ENCODE data around the gene KANK3. TPM values are rescaled to one million over a fixed set of nuclear protein-coding genes. Genes with fewer than 3 reads are reported as not detected.
"Not testable (repeated sequence)": the region's sequence is repeated elsewhere in the genome, so short reads cannot be mapped to it uniquely, and the experiment has no call there.

KANK3 gene
- total RNA-seq, 4 donors from 2014 or later = 7.6 to 16.7 (median 11.4) TPM

GRCh38 chr19:8388612-8388958 is 45.5 kb upstream of the KANK3 start:
- 57 to 59% methylated on average over 2 of the region's 2 CpGs for WGBS, 2 donors
- intact Hi-C loops (cut with DNase I; ENCODE audit: low total_unique reads) = no loop called here
- H3K4me3 ChIP-seq (ENCODE audit: low read depth, poor library complexity, severe bottlenecking) = no peak overlapping the region

GRCh38 chr19:8387688-8388611 is 44.9 kb upstream of the KANK3 start:
- no peak for TF ChIP-seq CTCF (IDR thresholded peaks at IDR 0.05)
- TF ChIP-seq POLR2A (IDR thresholded peaks at IDR 0.05) = no peak
- WGBS, 2 donors = 89 to 90% methylated on average over 16 of the region's 16 CpGs

More at GRCh38 chr19:8388612-8388958, 45.5 kb upstream of the KANK3 start:
- TF ChIP-seq CTCF (IDR thresholded peaks at IDR 0.05) (no peak), POLR2A (IDR thresholded peaks at IDR 0.05) (no peak)
- DNase-seq (ENCODE audit: low spot score in 2 of 2) = no peak

GRCh38 chr19:8386990-8387389 is 43.9 kb upstream of the KANK3 start:
- H3K4me3 ChIP-seq (ENCODE audit: low read depth, poor library complexity, severe bottlenecking) = no peak overlapping the region
- intact Hi-C loops (cut with DNase I; ENCODE audit: low total_unique reads) = no loop called here
- no peak for DNase-seq (ENCODE audit: low spot score in 2 of 2)
- 83 to 98% methylated on average over 4 of the region's 4 CpGs for WGBS, 2 donors
- TF ChIP-seq CTCF (IDR thresholded peaks at IDR 0.05) (no peak), POLR2A (IDR thresholded peaks at IDR 0.05) (no peak)

More at GRCh38 chr19:8387688-8388611, 44.9 kb upstream of the KANK3 start:
- DNase-seq (ENCODE audit: low spot score in 2 of 2) = no peak
- no peak overlapping the region for H3K4me3 ChIP-seq (ENCODE audit: low read depth, poor library complexity, severe bottlenecking)
- intact Hi-C loops (cut with DNase I; ENCODE audit: low total_unique reads) = no loop called here

GRCh38 chr19:8386419-8386818 is 43.4 kb upstream of the KANK3 start:
- 81 to 96% methylated on average over 9 of the region's 9 CpGs for WGBS, 2 donors
- H3K4me3 ChIP-seq (ENCODE audit: low read depth, poor library complexity, severe bottlenecking); DNase-seq (ENCODE audit: low spot score in 2 of 2); intact Hi-C loops (cut with DNase I; ENCODE audit: low total_unique reads): not testable (repeated sequence)

GRCh38 chr19:8385566-8385965 is 42.5 kb upstream of the KANK3 start:
- H3K4me3 ChIP-seq (ENCODE audit: low read depth, poor library complexity, severe bottlenecking); DNase-seq (ENCODE audit: low spot score in 2 of 2); intact Hi-C loops (cut with DNase I; ENCODE audit: low total_unique reads): not testable (repeated sequence)
- WGBS, 2 donors = 56 to 60% methylated on average over 3 of the region's 3 CpGs

GRCh38 chr19:8385103-8385502 is 42.0 kb upstream of the KANK3 start:
- DNase-seq (ENCODE audit: low spot score in 2 of 2); H3K4me3 ChIP-seq (ENCODE audit: low read depth, poor library complexity, severe bottlenecking); intact Hi-C loops (cut with DNase I; ENCODE audit: low total_unique reads): not testable (repeated sequence)
- 33 to 45% methylated on average over 2 of the region's 2 CpGs for WGBS, 2 donors

GRCh38 chr19:8384569-8384968 is 41.5 kb upstream of the KANK3 start:
- WGBS, 2 donors = 62 to 74% methylated on average over 4 of the region's 4 CpGs
- DNase-seq (ENCODE audit: low spot score in 2 of 2); intact Hi-C loops (cut with DNase I; ENCODE audit: low total_unique reads); H3K4me3 ChIP-seq (ENCODE audit: low read depth, poor library complexity, severe bottlenecking): not testable (repeated sequence)

- DNase-seq (ENCODE audit: low spot score in 2 of 2); H3K4me3 ChIP-seq (ENCODE audit: low read depth, poor library complexity, severe bottlenecking); intact Hi-C loops (cut with DNase I; ENCODE audit: low total_unique reads): not testable (repeated sequence)
- 93 to 94% methylated on average over 13 of the region's 13 CpGs for WGBS, 2 donors
Observed at GRCh38 chr19:8379156-8379891, 36.3 kb upstream of the KANK3 start.
